OCI-LY7 (cell line): Measurements from ENCODE around the gene SPINK1. TPM values are rescaled to one million over a fixed set of nuclear protein-coding genes. Genes with fewer than 3 reads are reported as not detected.

Experiments used
- Bru-seq: library from RNA; stranded (reverse); fragments of 400-500 nt; gene quantifications from one replicate; lab custom pipeline; 2021; lab: Mats Ljungman, UMichigan
- BruChase-seq, 2 experiments: library from RNA; stranded (reverse); fragments of 400-500 nt; gene quantifications; one replicate each; lab custom pipeline; 2021; lab: Mats Ljungman, UMichigan
- BruUV-seq: library from RNA; stranded (reverse); fragments of 400-500 nt; replicated peaks from 2 replicates; lab custom pipeline; 2021; lab: Mats Ljungman, UMichigan
- CTCF ChIA-PET: fragments of 300-600 bp; sonication (Branson Sonifier 250); formaldehyde crosslinking; loops from one replicate; lab custom pipeline; 2022; ENCODE audit warnings: antibody characterized with exemption; ENCODE audit not compliant: unreplicated experiment; lab: Charles Lee
- POLR2A ChIA-PET: fragments of 300-600 bp; sonication (Branson Sonifier 250); formaldehyde crosslinking; loops from one replicate; lab custom pipeline; 2022; ENCODE audit warnings: antibody characterized with exemption; lab: Charles Lee
- DNase-seq: peaks from one replicate; pipeline ENCODE4 v3.0.0-alpha.2; 2015; ENCODE audit warnings: low spot score
- H2AFZ ChIP-seq: fragments of 200-600 bp; sonication (generic), shearing (Covaris generic); 2 replicates; pipeline ENCODE4 v1.6.1; 2014; ENCODE audit warnings: mild to moderate bottlenecking, antibody characterized with exemption, low read length, moderate library complexity
- H3K27ac ChIP-seq: fragments of 200-600 bp; sonication (generic); 2 replicates; pipeline ENCODE4 v1.5.1; 2014; ENCODE audit warnings: mixed run types, low read depth, mild to moderate bottlenecking, moderate library complexity, low read length, inconsistent platforms; ENCODE audit not compliant: poor library complexity, severe bottlenecking
- H3K36me3 ChIP-seq: fragments of 200-600 bp; sonication (generic); 2 replicates; pipeline ENCODE4 v1.6.1; 2014; ENCODE audit warnings: mild to moderate bottlenecking, antibody characterized with exemption, low read length, moderate library complexity, mixed read lengths; ENCODE audit not compliant: insufficient read depth
- H3K4me1 ChIP-seq: fragments of 200-600 bp; sonication (generic); 2 replicates; pipeline ENCODE4 v1.5.1; 2014; ENCODE audit warnings: mild to moderate bottlenecking, low read length; ENCODE audit not compliant: insufficient read depth, poor library complexity, severe bottlenecking
- H3K4me2 ChIP-seq: fragments of 200-600 bp; sonication (generic); 2 replicates; pipeline ENCODE4 v1.6.1; 2014; ENCODE audit warnings: mild to moderate bottlenecking, low read length
- H3K4me3 ChIP-seq: fragments of 200-600 bp; sonication (generic); 2 replicates; pipeline ENCODE4 v1.5.1; 2014; ENCODE audit warnings: mild to moderate bottlenecking, low read depth, low read length; ENCODE audit not compliant: poor library complexity, severe bottlenecking
- H3K79me2 ChIP-seq: fragments of 200-600 bp; sonication (generic); 2 replicates; pipeline ENCODE4 v1.6.1; 2016; ENCODE audit warnings: low read depth, mild to moderate bottlenecking, low read length, moderate library complexity, mixed read lengths; ENCODE audit not compliant: insufficient read depth
- H3K9me2 ChIP-seq: fragments of 200-600 bp; sonication (generic); 2 replicates; pipeline ENCODE4 v1.6.1; 2016; ENCODE audit warnings: mild to moderate bottlenecking, low read length, mixed read lengths; ENCODE audit not compliant: insufficient read depth
- H3K9me3 ChIP-seq: fragments of 200-600 bp; sonication (generic); 2 replicates; pipeline ENCODE4 v1.6.1; 2014; ENCODE audit warnings: mild to moderate bottlenecking, mixed run types, low read length, mixed read lengths
- H4K20me1 ChIP-seq: fragments of 200-600 bp; sonication (generic); 2 replicates; pipeline ENCODE4 v1.6.1; 2014; ENCODE audit warnings: mild to moderate bottlenecking, antibody characterized with exemption, low read length, moderate library complexity, mixed read lengths; ENCODE audit not compliant: insufficient read depth
- EZH2phosphoT487 ChIP-seq: fragments of 200-600 bp; sonication (generic); IDR thresholded peaks from 2 replicates; pipeline ENCODE4 v1.6.1; 2018; ENCODE audit warnings: low read depth, borderline replicate concordance, mild to moderate bottlenecking, mixed run types, antibody characterized with exemption, low read length, moderate library complexity, mixed read lengths
- intact Hi-C: fragments of 100-400 bp; cut with micrococcal nuclease; formaldehyde crosslinking; loops from one replicate; pipeline ENCODE4 v1.10.0; 2022; ENCODE audit not compliant: unreplicated experiment
- long read RNA-seq: library from polyadenylated mRNA; stranded (forward); transcript quantifications from one replicate; pipeline ENCODE4 v2.0.0, GENCODE V29; 2022
- total RNA-seq, 2 experiments: library from RNA; depleted of rRNA in 1 of 2; stranded (reverse); fragments of >200 nt in 1 of 2; shearing (Covaris generic) in 1 of 2; gene quantifications; 2 replicates each; pipeline ENCODE4 v1.2.3, GENCODE V29; 2014 to 2022
- TF ChIP-seq, protein P1 (sequence below): fragments of 200-600 bp; sonication (generic); conservative IDR thresholded peaks from 2 replicates; pipeline ENCODE4 v1.5.1; 2014; ENCODE audit warnings: mild to moderate bottlenecking, antibody characterized with exemption, low read length, moderate library complexity, mixed read lengths

Gene SPINK1, protein sequence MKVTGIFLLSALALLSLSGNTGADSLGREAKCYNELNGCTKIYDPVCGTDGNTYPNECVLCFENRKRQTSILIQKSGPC
- total RNA-seq (2014; rRNA removed; shearing (Covaris generic)), result not detected in 2 replicates
- total RNA-seq (2022), result not detected in 2 replicates
- not detected for Bru-seq, nascent RNA
- not detected for BruChase-seq, experiment 1, labeled RNA remaining after a 6-hour chase
- not detected for BruChase-seq, experiment 2, labeled RNA remaining after a 2-hour chase
- long read RNA-seq, result 0 reads

DNA sequence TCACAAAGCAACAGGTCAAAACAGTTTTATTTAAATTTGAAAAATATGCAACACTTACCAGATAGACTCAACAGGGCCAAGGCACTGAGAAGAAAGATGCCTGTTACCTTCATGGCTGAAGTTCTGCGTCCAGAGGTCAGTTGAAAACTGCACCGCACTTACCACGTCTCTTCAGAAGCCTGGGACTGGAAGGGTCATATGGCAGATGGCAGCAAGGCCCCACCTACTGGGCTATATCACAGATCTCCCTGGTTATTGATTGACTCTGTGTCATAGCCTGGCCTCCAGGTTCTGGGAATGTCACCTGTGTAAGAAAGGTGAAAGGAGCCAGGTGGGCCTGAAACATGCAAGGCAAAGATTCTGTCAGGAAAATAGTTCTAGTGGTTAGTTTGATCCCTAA, at the start of gene SPINK1:
Gene SPINK1 (minus strand): TSS at position 207 of the 400 bp plus-strand sequence. CDS start 94 bp downstream, at position 113.
- CTCF ChIA-PET, result no interaction called here
- Histone ChIP-seq H3K9me2 (no peaks in the 10 kb centered on the region), H3K4me2 (no peak within 1 kb of the TSS), H3K79me2 (no peaks in the 10 kb centered on the region), H3K4me3 (no peak within 1 kb of the TSS), H4K20me1 (no peaks in the 10 kb centered on the region), H3K27ac (no peak within 1 kb of the TSS), H3K9me3 (no peaks in the 10 kb centered on the region), H3K36me3 (no peaks in the 10 kb centered on the region), H3K4me1 (no peaks in the 10 kb centered on the region), H2AFZ (no peak within 1 kb of the TSS)
- DNase-seq, result no peak
- TF ChIP-seq EZH2phosphoT487, result no peak
- TF ChIP-seq, protein P1, sequence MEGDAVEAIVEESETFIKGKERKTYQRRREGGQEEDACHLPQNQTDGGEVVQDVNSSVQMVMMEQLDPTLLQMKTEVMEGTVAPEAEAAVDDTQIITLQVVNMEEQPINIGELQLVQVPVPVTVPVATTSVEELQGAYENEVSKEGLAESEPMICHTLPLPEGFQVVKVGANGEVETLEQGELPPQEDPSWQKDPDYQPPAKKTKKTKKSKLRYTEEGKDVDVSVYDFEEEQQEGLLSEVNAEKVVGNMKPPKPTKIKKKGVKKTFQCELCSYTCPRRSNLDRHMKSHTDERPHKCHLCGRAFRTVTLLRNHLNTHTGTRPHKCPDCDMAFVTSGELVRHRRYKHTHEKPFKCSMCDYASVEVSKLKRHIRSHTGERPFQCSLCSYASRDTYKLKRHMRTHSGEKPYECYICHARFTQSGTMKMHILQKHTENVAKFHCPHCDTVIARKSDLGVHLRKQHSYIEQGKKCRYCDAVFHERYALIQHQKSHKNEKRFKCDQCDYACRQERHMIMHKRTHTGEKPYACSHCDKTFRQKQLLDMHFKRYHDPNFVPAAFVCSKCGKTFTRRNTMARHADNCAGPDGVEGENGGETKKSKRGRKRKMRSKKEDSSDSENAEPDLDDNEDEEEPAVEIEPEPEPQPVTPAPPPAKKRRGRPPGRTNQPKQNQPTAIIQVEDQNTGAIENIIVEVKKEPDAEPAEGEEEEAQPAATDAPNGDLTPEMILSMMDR, result no peak
- no TSS peak for BruUV-seq
- intact Hi-C loops, result no loop called here
- POLR2A ChIA-PET, result no interaction called here

DNA sequence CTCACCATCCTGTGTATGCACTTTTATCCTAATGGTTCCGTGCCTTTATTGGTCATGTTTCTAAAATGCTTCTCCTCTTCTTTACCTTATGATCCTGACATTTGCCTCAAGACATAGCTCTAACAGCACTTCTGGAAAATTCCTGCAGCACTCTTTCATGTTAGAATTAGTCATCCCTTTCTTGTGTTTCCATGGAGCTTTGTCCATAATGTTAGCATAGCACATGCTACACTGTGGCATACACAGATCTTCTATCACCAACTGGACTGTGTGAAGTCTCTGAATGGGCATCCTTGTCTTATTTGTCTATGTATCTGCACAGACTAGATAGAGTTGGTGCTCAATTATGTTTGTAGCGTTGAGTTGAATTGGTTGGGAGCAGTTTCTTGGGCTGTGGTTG, 49.0 kb upstream of the SPINK1 start:
- no peaks in the 10 kb centered on the region for H3K9me2 ChIP-seq
- CTCF ChIA-PET, result no interaction called here
- no peak overlapping the region for H3K4me3 ChIP-seq
- BruUV-seq, result no TSS peak
- no peak overlapping the region for H3K27ac ChIP-seq
- no peak for DNase-seq
- POLR2A ChIA-PET, result interaction anchor here (0.5 to 0.6 kb wide), 2 partner anchors 112 to 226 kb away, joined by 3 to 4 read pairs; no protein-coding TSS in a partner anchor
- H3K4me2 ChIP-seq, result no peak overlapping the region
- no peaks in the 10 kb centered on the region for H4K20me1 ChIP-seq
- TF ChIP-seq EZH2phosphoT487, result no peak
- TF ChIP-seq, protein P1, result no peak
- no peaks in the 10 kb centered on the region for H3K9me3 ChIP-seq
- no peaks in the 10 kb centered on the region for H3K36me3 ChIP-seq
- H3K4me1 ChIP-seq, result no peaks in the 10 kb centered on the region
- no peak overlapping the region for H2AFZ ChIP-seq
- H3K79me2 ChIP-seq, result no peaks in the 10 kb centered on the region
- intact Hi-C loops, result no loop called here

DNA sequence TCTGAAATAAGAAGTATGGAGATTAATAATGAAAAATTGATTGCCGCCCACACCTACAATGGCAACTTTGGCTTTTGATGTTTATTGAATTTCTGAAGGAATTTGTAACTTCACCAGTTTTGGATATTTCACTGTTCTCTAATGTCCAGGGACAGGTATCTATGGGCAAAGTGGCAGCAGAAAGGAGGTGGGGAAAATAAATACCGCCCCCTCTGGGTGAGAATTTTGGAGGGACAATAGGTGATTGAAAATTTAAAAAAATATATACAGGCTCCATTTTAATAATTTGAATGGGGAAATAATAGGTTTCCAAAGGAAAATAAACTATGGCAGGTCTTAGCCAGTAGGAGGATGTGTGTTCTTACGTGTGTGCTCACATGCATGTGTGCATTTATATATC, 48.3 kb upstream of the SPINK1 start:
- H3K4me1 ChIP-seq, result no peaks in the 10 kb centered on the region
- no peaks in the 10 kb centered on the region for H3K79me2 ChIP-seq
- TF ChIP-seq, protein P1, result no peak
- no peak for TF ChIP-seq EZH2phosphoT487
- CTCF ChIA-PET, result no interaction called here
- POLR2A ChIA-PET, result no interaction called here
- BruUV-seq, result no TSS peak
- DNase-seq, result no peak
- intact Hi-C loops, result no loop called here
- H3K4me3 ChIP-seq, result no peak overlapping the region
- H3K4me2 ChIP-seq, result no peak overlapping the region
- H3K36me3 ChIP-seq, result no peaks in the 10 kb centered on the region
- H2AFZ ChIP-seq, result no peak overlapping the region
- no peaks in the 10 kb centered on the region for H3K9me3 ChIP-seq
- H3K27ac ChIP-seq, result no peak overlapping the region
- no peaks in the 10 kb centered on the region for H4K20me1 ChIP-seq
- no peaks in the 10 kb centered on the region for H3K9me2 ChIP-seq
